A673 (cell line): ENCODE results near the gene TRDN. TPM values are rescaled to one million over a fixed set of nuclear protein-coding genes. Genes with fewer than 3 reads are reported as not detected.

ENCODE experiments used
- BruUV-seq: library from RNA; stranded (reverse); fragments of 400-500 nt; replicated peaks from 2 replicates; lab custom pipeline; 2021; lab: Mats Ljungman, UMichigan
- CTCF ChIA-PET: fragments of 300-600 bp; sonication (Branson Sonifier 250); formaldehyde crosslinking; loops from one replicate; lab custom pipeline; 2022; ENCODE audit warnings: antibody characterized with exemption; lab: Charles Lee
- POLR2A ChIA-PET: fragments of 300-600 bp; sonication (Branson Sonifier 250); formaldehyde crosslinking; loops from one replicate; lab custom pipeline; 2022; ENCODE audit warnings: antibody characterized with exemption; ENCODE audit not compliant: low non-redundant PET; lab: Charles Lee
- DNase-seq: peaks from one replicate; pipeline ENCODE4 v3.0.0-alpha.2; 2015; ENCODE audit warnings: low spot score
- H3K27ac ChIP-seq: fragments of 200-600 bp; sonication (generic); 2 replicates; pipeline ENCODE4 v1.5.1; 2016; ENCODE audit warnings: mixed run types, low read depth, mild to moderate bottlenecking, mixed read lengths, antibody characterized with exemption, low read length; ENCODE audit not compliant: poor library complexity, severe bottlenecking
- H3K27me3 ChIP-seq: fragments of 200-600 bp; sonication (generic); replicated peaks from 2 replicates; pipeline ENCODE4 v1.6.1; 2017; ENCODE audit warnings: mixed run types, low read depth, mild to moderate bottlenecking, mixed read lengths, antibody characterized with exemption, low read length; ENCODE audit not compliant: insufficient read depth, poor library complexity
- H3K36me3 ChIP-seq: fragments of 200-600 bp; sonication (generic); 2 replicates; pipeline ENCODE4 v1.6.1; 2016; ENCODE audit warnings: mixed run types, mild to moderate bottlenecking, mixed read lengths, antibody characterized with exemption, low read length; ENCODE audit not compliant: insufficient read depth, poor library complexity, severe bottlenecking
- H3K4me1 ChIP-seq: fragments of 200-600 bp; sonication (generic); 2 replicates; pipeline ENCODE4 v1.6.1; 2017; ENCODE audit warnings: mixed run types, mild to moderate bottlenecking, mixed read lengths, antibody characterized with exemption, low read length; ENCODE audit not compliant: insufficient read depth, poor library complexity, severe bottlenecking
- H3K4me3 ChIP-seq: fragments of 200-600 bp; sonication (generic); 2 replicates; pipeline ENCODE4 v1.5.1; 2016; ENCODE audit warnings: low read depth, mixed run types, mild to moderate bottlenecking, mixed read lengths, low read length; ENCODE audit not compliant: poor library complexity, severe bottlenecking
- H3K9me3 ChIP-seq: fragments of 200-600 bp; sonication (generic); 2 replicates; pipeline ENCODE4 v1.6.1; 2016; ENCODE audit warnings: mixed run types, low read depth, mild to moderate bottlenecking, mixed read lengths, antibody characterized with exemption, low read length; ENCODE audit not compliant: poor library complexity, severe bottlenecking
- CTCF ChIP-seq: fragments of 300-800, 200-600 bp; sonication (generic); conservative IDR thresholded peaks from 2 replicates; pipeline ENCODE4 v1.5.1; 2017; ENCODE audit warnings: low read depth, mild to moderate bottlenecking, antibody characterized with exemption, low read length, moderate library complexity, mixed read lengths
- EZH2 ChIP-seq: fragments of 200-600 bp; sonication (generic); IDR thresholded peaks from 2 replicates; pipeline ENCODE4 v1.6.1; 2017; ENCODE audit warnings: borderline replicate concordance, low read depth, mild to moderate bottlenecking, mixed read lengths, antibody characterized with exemption, low read length; ENCODE audit not compliant: poor library complexity, severe bottlenecking
- intact Hi-C: fragments of 100-400 bp; cut with micrococcal nuclease; formaldehyde crosslinking; loops from one replicate; pipeline ENCODE4 v1.10.0; 2022; ENCODE audit not compliant: unreplicated experiment
- total RNA-seq: library from RNA; stranded (reverse); gene quantifications from 2 replicates; pipeline ENCODE4 v1.2.3, GENCODE V29; 2021

The TRDN gene
- total RNA-seq, 1 experiment from 2014 or later: 3.8 TPM

GRCh38 chr6:123203928-123204327 is 432.8 kb downstream of the TRDN start:
- Histone ChIP-seq H3K27me3 (no peaks in the 10 kb centered on the region), H3K9me3 (peaks cover 15% of the 10 kb centered on the region), H3K27ac (no peak overlapping the region), H3K4me3 (no peak overlapping the region), H3K4me1 (peaks cover 16% of the 10 kb centered on the region), H3K36me3 (no peaks in the 10 kb centered on the region)
- POLR2A ChIA-PET: no interaction called here
- BruUV-seq: no TSS peak
- CTCF ChIA-PET: no interaction called here
- intact Hi-C loops: no loop called here
- DNase-seq: no peak
- TF ChIP-seq EZH2: no peak
- no peak for TF ChIP-seq CTCF

GRCh38 chr6:123201869-123202372 is 434.8 kb downstream of the TRDN start:
- Histone ChIP-seq H3K27me3 (no peaks in the 10 kb centered on the region), H3K9me3 (peaks cover 17% of the 10 kb centered on the region), H3K4me1 (no peaks in the 10 kb centered on the region), H3K4me3 (no peak overlapping the region), H3K27ac (no peak overlapping the region), H3K36me3 (no peaks in the 10 kb centered on the region)
- no peak for DNase-seq
- intact Hi-C loops: no loop called here
- TF ChIP-seq EZH2: no peak
- no peak for TF ChIP-seq CTCF
- ChIA-PET CTCF (no interaction called here), POLR2A (no interaction called here)
- no TSS peak for BruUV-seq

GRCh38 chr6:123193298-123193697 is 443.5 kb downstream of the TRDN start:
- Histone ChIP-seq H3K4me3 (no peak overlapping the region), H3K27me3 (no peaks in the 10 kb centered on the region), H3K4me1 (no peaks in the 10 kb centered on the region), H3K27ac (no peak overlapping the region), H3K9me3 (no peaks in the 10 kb centered on the region), H3K36me3 (no peaks in the 10 kb centered on the region)
- CTCF ChIA-PET: no interaction called here
- DNase-seq: no peak
- BruUV-seq: no TSS peak
- intact Hi-C loops: no loop called here
- POLR2A ChIA-PET: no interaction called here
- TF ChIP-seq EZH2 (no peak), CTCF (no peak)
